ENCODE measurements around the gene MAP3K9.
A peak's percentile ranks its signal among the peaks of the same experiment; 100 is the strongest.
"Not testable (repeated sequence)": the region's sequence is repeated elsewhere in the genome, so short reads cannot be mapped to it uniquely, and the experiment has no call there.

Gene MAP3K9

GRCh38 chr14:70718383-70719118 is 90.8 kb downstream of the MAP3K9 start:
- no peak for DNase-seq

GRCh38 chr14:70716958-70717357 is 92.4 kb downstream of the MAP3K9 start:
- DNase-seq = no peak

- no peak for DNase-seq
Measured at GRCh38 chr14:70716483-70716882, 92.8 kb downstream of the MAP3K9 start.

GRCh38 chr14:70714055-70714550 is 95.2 kb downstream of the MAP3K9 start:
- peak in 1 of 2 donors; percentile 13 for DNase-seq

DNA sequence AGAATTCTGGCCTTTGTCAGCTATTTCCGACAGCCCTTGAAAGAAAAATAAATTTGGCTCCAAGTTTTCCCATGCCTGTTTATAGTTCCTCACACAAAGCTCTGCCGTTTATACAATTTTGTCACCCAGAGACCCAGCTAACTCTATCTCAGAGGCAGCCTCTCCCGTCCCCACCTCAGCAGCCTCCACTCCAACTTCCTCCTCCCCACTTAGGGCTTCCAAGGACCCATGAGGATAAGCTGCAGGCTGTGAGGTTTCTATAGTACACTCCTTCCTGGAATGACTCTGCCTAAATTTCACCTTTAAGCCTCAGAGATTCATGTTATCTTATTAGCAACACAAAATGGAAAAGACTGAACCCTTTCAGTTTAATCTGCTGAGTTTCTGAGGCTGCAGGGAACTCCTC is 95.8 kb downstream of the MAP3K9 start:
- DNase-seq = no peak

GRCh38 chr14:70713096-70713495 is 96.2 kb downstream of the MAP3K9 start:
- DNase-seq = no peak

DNA sequence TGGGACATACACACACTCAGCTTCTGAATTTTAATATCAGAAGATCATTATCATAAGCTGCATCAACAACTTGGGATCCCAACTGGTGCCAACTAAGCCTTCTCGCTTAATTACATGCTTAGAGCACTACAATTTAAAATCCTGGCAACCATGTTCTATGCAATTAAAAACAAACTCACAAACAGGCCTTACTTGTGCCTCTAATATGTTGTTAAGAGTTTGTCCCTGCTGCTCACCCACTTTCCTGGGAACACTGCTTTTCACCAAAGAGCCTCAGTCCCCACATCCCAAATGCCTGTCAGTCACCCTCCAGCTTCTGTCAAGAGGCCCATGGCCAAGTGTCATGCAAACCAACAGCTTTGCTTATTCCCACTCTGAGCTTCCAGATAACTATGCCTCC is 97.9 kb downstream of the MAP3K9 start:
- DNase-seq = no peak

GRCh38 chr14:70709726-70710382 is 99.5 kb downstream of the MAP3K9 start:
- DNase-seq = no peak

GRCh38 chr14:70708717-70709570 is 100.4 kb downstream of the MAP3K9 start:
- no peak for DNase-seq

- DNase-seq = no peak
Measured at GRCh38 chr14:70707138-70708038, 101.9 kb downstream of the MAP3K9 start.

GRCh38 chr14:70706177-70706576 is 103.1 kb downstream of the MAP3K9 start:
- DNase-seq = no peak

GRCh38 chr14:70704960-70705359 is 104.4 kb downstream of the MAP3K9 start:
- no peak for DNase-seq

- not testable (repeated sequence) for DNase-seq
Measured at GRCh38 chr14:70703621-70704168, 105.6 kb downstream of the MAP3K9 start.

DNA sequence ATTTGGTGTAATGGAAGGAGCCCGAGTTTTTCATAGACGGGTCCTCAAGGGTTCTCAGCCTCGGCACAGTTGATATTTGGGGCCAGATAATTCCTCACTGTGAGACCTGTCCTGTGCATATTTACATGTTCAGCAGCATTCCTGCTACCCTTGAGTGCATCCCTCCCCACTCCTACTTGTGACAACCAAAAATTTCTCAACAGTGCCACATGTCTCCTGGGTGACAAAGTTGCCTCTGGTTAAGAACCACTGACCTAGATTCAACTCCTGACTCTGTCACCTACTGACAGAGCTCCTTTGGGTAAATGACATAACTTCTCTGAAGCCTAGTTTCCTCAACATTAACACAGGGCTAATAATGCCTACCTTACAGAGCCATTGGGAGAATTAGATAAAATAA is 107.2 kb downstream of the MAP3K9 start:
- no peak for DNase-seq

DNA sequence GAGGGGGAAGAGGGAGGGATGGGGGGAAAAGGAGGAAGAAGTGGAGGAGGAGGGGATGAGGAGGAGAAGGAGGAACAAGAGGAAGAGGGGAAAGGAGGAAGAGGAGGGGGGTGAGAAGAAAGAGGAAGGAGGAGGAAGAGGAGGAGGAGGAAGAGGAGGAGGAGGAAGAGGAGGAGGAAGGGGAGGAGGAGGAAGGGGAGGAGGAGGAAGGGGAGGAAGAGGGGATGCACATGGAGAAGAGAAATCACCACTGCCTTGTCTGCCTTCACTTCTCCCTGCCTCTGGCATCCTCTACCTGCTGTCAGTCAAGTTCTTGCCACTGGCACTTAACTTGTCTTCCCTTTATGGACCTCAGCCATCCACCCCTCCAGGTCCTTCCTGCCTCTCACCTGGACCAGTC is 107.7 kb downstream of the MAP3K9 start:
- no peak for DNase-seq

- DNase-seq = no peak
Measured at GRCh38 chr14:70700955-70701585, 108.2 kb downstream of the MAP3K9 start.

GRCh38 chr14:70699646-70700045 is 109.7 kb downstream of the MAP3K9 start:
- DNase-seq = no peak

DNA sequence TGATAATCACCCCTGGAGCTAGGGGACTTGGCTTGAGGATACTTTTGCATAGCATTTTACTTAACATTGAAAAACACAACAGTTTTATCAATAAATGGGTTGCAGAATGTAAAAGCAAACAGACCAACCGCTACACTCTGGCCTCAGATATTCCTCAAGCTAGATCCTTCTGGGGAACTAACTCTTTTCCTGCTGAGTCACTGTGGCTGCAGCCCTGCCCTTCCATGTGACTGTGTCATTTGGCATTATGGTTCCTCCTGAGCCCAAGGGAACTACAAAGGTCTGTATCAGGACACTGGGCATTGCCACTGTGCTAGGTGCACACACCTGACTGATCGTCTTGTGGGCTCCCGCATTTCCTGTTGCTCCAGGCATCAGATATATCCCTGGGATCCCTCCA is 111.0 kb downstream of the MAP3K9 start:
- DNase-seq = peak in 1 of 2 donors; percentile 2

DNA sequence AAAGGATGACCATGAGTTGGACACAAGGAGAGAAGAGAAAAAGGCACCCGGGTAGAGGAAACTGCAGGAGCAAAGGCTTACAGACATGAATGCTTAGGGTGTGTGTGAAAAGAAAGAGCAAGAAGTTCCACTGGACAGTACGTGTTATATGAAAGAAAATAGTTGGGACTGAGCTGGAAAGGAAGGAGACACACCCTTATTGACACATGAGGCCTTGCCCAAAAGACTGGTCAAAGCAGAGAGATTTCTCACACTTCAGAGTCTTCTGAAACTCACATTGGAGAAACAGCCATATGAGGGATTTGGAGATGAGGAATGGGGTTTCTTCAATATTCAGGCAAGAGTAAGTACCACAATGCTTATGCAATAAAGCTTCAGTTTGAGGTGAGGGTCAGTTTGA is 111.6 kb downstream of the MAP3K9 start:
- no peak for DNase-seq

DNA sequence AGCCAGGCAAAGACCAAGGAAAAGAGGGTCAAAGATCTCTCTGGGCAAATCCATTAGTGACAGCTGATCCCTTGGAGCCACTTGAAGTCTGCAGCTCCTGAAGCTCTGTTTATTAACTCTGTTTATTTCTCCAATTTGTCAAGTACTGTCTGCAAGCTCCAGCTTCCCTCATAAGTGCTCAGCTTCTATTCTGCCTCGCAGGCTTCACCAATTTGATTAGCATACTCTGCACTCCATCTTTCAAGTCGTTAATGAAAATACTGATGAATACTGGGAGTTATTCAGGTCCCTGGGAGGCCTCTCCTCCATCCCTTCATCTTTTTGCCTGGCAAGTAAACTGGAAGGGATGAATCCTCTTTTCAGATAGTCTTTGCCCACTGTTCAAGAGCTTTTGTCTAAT is 113.3 kb downstream of the MAP3K9 start:
- no peak for DNase-seq

DNA sequence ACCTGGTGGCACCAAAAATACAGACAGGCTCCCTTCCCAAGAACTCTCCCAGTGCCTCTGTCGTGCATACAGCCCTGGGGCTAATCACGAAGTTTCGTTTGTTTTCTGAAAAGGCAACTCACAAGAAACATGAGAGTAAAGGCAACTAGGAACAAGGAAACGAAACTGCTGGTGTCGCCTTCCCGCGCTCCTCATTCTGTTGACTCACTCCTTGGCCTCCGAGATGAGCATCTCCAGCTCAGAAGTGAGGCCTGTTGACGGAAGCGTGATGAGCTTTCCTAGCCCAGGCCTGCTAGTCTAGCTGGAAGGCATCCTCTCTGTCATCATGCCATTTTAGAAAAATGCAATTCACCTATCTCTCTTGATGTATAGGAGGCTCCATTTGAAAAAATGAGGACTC is 117.1 kb downstream of the MAP3K9 start:
- peak; percentile 8 to 10 for DNase-seq
